ENCODE results near the gene TAF11L3.

- no peak for TF ChIP-seq CTCF (IDR thresholded peaks at IDR 0.05; ENCODE audit: low read depth, low read length)
- no peak for TF ChIP-seq EZH2phosphoT487 (IDR thresholded peaks at IDR 0.05; ENCODE audit: low read depth)
Measured at GRCh38 chr5:17492770-17493169, 25.4 kb upstream of the TAF11L3 start.

All from OCI-LY3 (cell line).